Neural progenitor cell (in vitro differentiated cells): ENCODE measurements around the gene PRKCA.

Source experiments
- CTCF ChIP-seq: fragments of 200-600 bp; sonication (generic); IDR thresholded peaks from 2 replicates; pipeline ENCODE4 v1.5.1; 2017; ENCODE audit warnings: antibody characterized with exemption, mild to moderate bottlenecking
- EZH2 ChIP-seq: fragments of 200-600 bp; sonication (generic); IDR thresholded peaks from 2 replicates; pipeline ENCODE4 v1.6.1; 2017; ENCODE audit warnings: antibody characterized with exemption, mild to moderate bottlenecking, moderate library complexity

DNA sequence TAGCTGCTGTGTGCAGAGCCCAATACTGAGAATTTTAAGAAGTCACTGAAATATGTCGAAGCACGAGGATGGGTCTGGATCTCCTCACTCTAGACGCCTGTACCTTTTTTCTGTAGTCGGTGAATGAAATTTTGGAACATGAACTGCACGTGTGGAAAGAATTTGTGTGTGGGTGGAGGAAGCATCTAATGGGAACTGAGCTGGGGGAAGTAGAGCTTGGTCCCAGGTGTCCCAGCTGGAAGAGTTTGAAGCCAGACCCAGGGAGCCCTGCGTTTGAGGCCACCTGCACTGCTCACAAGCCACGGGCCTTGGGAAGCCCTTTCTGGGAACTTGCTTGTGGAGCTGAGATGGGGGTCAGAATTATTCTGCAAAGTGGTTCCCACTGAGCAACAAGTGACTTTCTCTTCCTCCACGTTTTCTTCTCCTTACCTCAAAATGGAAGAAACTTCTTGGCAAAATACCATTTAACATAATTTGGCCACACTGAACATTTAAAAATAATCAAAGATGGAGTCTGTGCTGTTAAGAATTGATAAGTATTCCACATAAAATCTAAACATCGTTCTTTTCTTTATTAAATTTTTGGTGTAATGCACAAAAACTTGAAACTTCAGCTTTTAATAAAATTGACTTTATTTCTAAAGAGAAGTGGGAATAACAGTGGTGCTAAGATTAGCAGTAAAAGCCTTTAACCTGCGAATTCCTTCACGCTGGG, 163.8 kb downstream of the PRKCA start:
- TF ChIP-seq EZH2 (no peak), CTCF (no peak)
